ENCODE data around the gene EVA1C. TPM values are rescaled to one million over a fixed set of nuclear protein-coding genes. Genes with fewer than 3 reads are reported as not detected.

Gene EVA1C
- total and polyA plus RNA-seq, 9 of the 15 experiments (the other 6 are each of a cell fraction or from before 2014, with no cell fraction given) = 0.22 TPM; not detected in 8

DNA sequence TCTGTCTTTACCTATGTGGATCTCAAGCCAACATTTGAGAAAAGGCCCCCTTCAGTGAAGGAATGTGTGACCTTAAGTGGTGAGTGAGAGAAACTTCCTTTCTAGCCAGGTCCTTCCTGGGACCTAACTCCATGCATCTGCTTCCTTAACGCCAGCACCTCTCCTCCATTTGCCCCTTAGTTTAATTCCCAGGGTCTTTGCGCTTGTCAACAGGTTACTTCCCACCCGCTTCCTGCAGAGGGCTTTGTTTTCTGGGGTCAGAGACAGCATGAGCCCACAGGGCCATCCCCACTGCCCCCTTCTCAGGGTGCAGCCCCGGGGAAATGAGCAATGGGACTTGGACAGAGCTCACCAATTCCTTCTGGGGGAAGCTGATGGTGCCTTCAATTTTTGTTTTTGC is 54.8 kb downstream of the EVA1C start (continued):
- TF ChIP-seq, protein P1, sequence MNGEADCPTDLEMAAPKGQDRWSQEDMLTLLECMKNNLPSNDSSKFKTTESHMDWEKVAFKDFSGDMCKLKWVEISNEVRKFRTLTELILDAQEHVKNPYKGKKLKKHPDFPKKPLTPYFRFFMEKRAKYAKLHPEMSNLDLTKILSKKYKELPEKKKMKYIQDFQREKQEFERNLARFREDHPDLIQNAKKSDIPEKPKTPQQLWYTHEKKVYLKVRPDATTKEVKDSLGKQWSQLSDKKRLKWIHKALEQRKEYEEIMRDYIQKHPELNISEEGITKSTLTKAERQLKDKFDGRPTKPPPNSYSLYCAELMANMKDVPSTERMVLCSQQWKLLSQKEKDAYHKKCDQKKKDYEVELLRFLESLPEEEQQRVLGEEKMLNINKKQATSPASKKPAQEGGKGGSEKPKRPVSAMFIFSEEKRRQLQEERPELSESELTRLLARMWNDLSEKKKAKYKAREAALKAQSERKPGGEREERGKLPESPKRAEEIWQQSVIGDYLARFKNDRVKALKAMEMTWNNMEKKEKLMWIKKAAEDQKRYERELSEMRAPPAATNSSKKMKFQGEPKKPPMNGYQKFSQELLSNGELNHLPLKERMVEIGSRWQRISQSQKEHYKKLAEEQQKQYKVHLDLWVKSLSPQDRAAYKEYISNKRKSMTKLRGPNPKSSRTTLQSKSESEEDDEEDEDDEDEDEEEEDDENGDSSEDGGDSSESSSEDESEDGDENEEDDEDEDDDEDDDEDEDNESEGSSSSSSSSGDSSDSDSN (IDR thresholded peaks at IDR 0.05; ENCODE audit: borderline replicate concordance in 1 of 2, low read depth in 2 of 2, low read length in 2 of 2) = no peak
- TF ChIP-seq PHF20 (IDR thresholded peaks at IDR 0.05; ENCODE audit: partially characterized antibody) = no peak
- TF ChIP-seq ZHX1 (conservative IDR thresholded peaks at IDR 0.05; ENCODE audit: low read length) = no peak
- no peak for TF ChIP-seq LEF1 (IDR thresholded peaks at IDR 0.05)
- TF ChIP-seq SIX5 (IDR thresholded peaks at IDR 0.05; ENCODE audit: borderline replicate concordance in 1 of 2, insufficient read depth in 1 of 2, low read depth in 1 of 2, low read length in 2 of 2) = no peak
- TF ChIP-seq ZNF175 (CRISPR knock-in tag; IDR thresholded peaks at IDR 0.05; ENCODE audit: low read depth) = no peak
- TF ChIP-seq FUS (optimal IDR thresholded peaks at IDR 0.05; ENCODE audit: low read depth, low read length) = no peak
